DOHH2 (cell line): Measurements from ENCODE around the gene FOXN3.

Experiments
- H3F3A ChIP-seq: fragments of 200-600 bp; sonication (generic), shearing (Covaris generic); 2 replicates; pipeline ENCODE4 v1.6.0; 2016; ENCODE audit warnings: antibody characterized with exemption, mild to moderate bottlenecking; ENCODE audit not compliant: control insufficient read depth, insufficient read depth
- H3K27ac ChIP-seq: fragments of 200-600 bp; sonication (generic); 2 replicates; pipeline ENCODE4 v1.5.1; 2014; ENCODE audit warnings: low read depth, mild to moderate bottlenecking, low read length, moderate library complexity
- H3K27me3 ChIP-seq: fragments of 200-600 bp; sonication (generic); 2 replicates; pipeline ENCODE4 v1.6.1; 2014; ENCODE audit warnings: mild to moderate bottlenecking, low read length, mixed read lengths; ENCODE audit not compliant: control insufficient read depth
- H3K36me3 ChIP-seq: fragments of 200-600 bp; sonication (generic); 2 replicates; pipeline ENCODE4 v1.6.1; 2014; ENCODE audit warnings: mild to moderate bottlenecking, low read length, moderate library complexity, mixed read lengths; ENCODE audit not compliant: control insufficient read depth
- H3K4me1 ChIP-seq: fragments of 200-600 bp; sonication (generic); 2 replicates; pipeline ENCODE4 v1.6.1; 2014; ENCODE audit warnings: mild to moderate bottlenecking, low read length, mixed read lengths; ENCODE audit not compliant: control insufficient read depth
- H3K4me2 ChIP-seq: fragments of 200-600 bp; sonication (generic); 2 replicates; pipeline ENCODE4 v1.6.0; 2014; ENCODE audit warnings: mild to moderate bottlenecking, low read length, moderate library complexity
- H3K4me3 ChIP-seq: fragments of 200-600 bp; sonication (generic); 2 replicates; pipeline ENCODE4 v1.5.1; 2014; ENCODE audit warnings: mild to moderate bottlenecking, low read length, mixed read lengths
- H3K79me2 ChIP-seq: fragments of 200-600 bp; sonication (generic); 2 replicates; pipeline ENCODE4 v1.6.1; 2014; ENCODE audit warnings: mild to moderate bottlenecking, low read length, mixed read lengths; ENCODE audit not compliant: control insufficient read depth
- H3K9me2 ChIP-seq: fragments of 200-600 bp; sonication (generic); replicated peaks from 2 replicates; pipeline ENCODE4 v1.6.1; 2014; ENCODE audit warnings: mild to moderate bottlenecking, low read length, mixed read lengths; ENCODE audit not compliant: control insufficient read depth
- H3K9me3 ChIP-seq: fragments of 200-600 bp; sonication (generic); 2 replicates; pipeline ENCODE4 v1.6.1; 2014; ENCODE audit warnings: antibody characterized with exemption, low read length, mixed read lengths; ENCODE audit not compliant: control insufficient read depth, insufficient read depth
- H4K20me1 ChIP-seq: fragments of 200-600 bp; sonication (generic); 2 replicates; pipeline ENCODE4 v1.6.0; 2014; ENCODE audit warnings: low read depth, mild to moderate bottlenecking, antibody characterized with exemption, low read length, moderate library complexity; ENCODE audit not compliant: control insufficient read depth, insufficient read depth
- CTCF ChIP-seq: fragments of 200-600 bp; sonication (generic); IDR thresholded peaks from one replicate; pipeline ENCODE4 v1.5.1; 2014; ENCODE audit warnings: antibody characterized with exemption, mild to moderate bottlenecking, low read depth, low read length; ENCODE audit not compliant: poor library complexity, severe bottlenecking
- EZH2phosphoT487 ChIP-seq: fragments of 200-600 bp; sonication (generic); IDR thresholded peaks from 2 replicates; pipeline ENCODE4 v1.6.1; 2017; ENCODE audit warnings: borderline replicate concordance, mild to moderate bottlenecking, antibody characterized with exemption, low read length, moderate library complexity, mixed read lengths

Gene FOXN3

DNA sequence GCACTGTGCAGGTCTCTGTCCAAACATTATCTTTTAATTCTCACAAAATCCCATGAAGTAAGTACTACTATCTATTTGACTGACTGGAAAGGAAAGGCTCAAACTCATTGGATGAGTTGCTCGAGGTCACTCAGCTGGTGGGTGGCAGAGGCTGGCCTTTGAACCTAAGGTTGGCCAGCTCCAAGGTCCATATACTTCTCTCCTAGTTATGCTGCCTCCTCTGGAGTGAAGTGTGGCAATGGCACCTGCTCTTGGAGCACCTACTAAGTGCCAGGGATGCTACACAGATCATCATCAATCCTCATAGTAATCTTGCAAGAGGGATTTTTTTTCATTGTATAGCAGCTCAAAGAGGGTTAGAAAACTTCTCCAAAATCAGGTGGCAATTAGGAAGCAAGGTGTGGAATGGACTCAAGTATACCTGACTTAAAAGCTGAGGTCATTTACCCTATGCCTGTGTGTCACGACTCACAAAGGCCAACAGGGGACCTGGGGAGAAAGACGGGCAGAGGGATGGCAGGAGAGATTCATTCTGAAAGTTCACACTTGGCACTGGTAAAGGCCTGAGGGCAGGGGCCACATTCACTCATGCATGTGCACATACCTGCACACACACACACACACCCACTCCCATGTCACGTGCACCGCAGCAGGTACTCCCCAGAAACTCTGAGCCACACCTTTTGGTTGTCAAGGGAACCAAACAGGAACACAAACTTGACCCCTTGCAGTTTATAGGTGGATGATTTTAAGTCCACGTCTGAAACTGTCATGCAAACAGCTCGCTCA lies 146.4 kb downstream of the FOXN3 start:
- no peaks in the 10 kb centered on the region for H3K27me3 ChIP-seq
- TF ChIP-seq EZH2phosphoT487 (no peak), CTCF (no peak)
- no peaks in the 10 kb centered on the region for H4K20me1 ChIP-seq
- H3K36me3 ChIP-seq: no peaks in the 10 kb centered on the region
- H3K79me2 ChIP-seq: no peaks in the 10 kb centered on the region
- peaks cover 27% of the 10 kb centered on the region for H3K4me1 ChIP-seq
- no peak overlapping the region for H3K27ac ChIP-seq
- H3K4me2 ChIP-seq: no peak overlapping the region
- no peaks in the 10 kb centered on the region for H3K9me2 ChIP-seq
- H3K9me3 ChIP-seq: no peaks in the 10 kb centered on the region
- no peak overlapping the region for H3K4me3 ChIP-seq
- no peaks in the 10 kb centered on the region for H3F3A ChIP-seq

DNA sequence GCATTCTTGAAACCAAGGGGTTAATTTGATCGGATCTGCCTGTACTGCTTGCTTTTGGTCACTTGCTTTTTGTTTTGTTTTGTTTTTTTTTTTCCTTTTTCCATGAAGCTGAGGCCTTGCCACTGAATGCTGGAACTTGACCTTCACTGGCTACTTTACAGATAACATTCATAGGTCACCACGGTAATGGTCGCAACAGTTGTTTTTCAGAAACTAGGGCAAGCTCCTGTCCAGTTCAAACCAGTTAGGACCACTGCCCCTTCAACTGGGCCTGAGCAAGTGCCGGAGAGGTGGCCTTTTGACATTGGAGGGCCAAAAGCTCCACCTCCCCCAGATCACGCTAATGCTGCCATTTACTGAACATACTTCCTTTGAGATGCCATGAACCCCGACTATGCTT lies 147.6 kb downstream of the FOXN3 start:
- no peaks in the 10 kb centered on the region for H4K20me1 ChIP-seq
- H3K79me2 ChIP-seq: no peaks in the 10 kb centered on the region
- no peak overlapping the region for H3K4me2 ChIP-seq
- TF ChIP-seq EZH2phosphoT487 (no peak), CTCF (no peak)
- H3K9me2 ChIP-seq: no peaks in the 10 kb centered on the region
- H3K4me3 ChIP-seq: no peak overlapping the region
- no peaks in the 10 kb centered on the region for H3K36me3 ChIP-seq
- H3K27ac ChIP-seq: no peak overlapping the region
- no peaks in the 10 kb centered on the region for H3K9me3 ChIP-seq
- no peaks in the 10 kb centered on the region for H3F3A ChIP-seq
- H3K27me3 ChIP-seq: no peaks in the 10 kb centered on the region
- H3K4me1 ChIP-seq: peaks cover 27% of the 10 kb centered on the region

- H3K9me2 ChIP-seq: no peaks in the 10 kb centered on the region
- H3F3A ChIP-seq: no peaks in the 10 kb centered on the region
- H3K36me3 ChIP-seq: no peaks in the 10 kb centered on the region
- H3K27me3 ChIP-seq: no peaks in the 10 kb centered on the region
- H3K9me3 ChIP-seq: no peaks in the 10 kb centered on the region
- H3K4me1 ChIP-seq: peaks cover 27% of the 10 kb centered on the region
- no peak overlapping the region for H3K27ac ChIP-seq
- no peak for TF ChIP-seq CTCF
- no peak for TF ChIP-seq EZH2phosphoT487
- H3K4me2 ChIP-seq: no peak overlapping the region
- H3K79me2 ChIP-seq: no peaks in the 10 kb centered on the region
- no peaks in the 10 kb centered on the region for H4K20me1 ChIP-seq
- H3K4me3 ChIP-seq: no peak overlapping the region
These were observed 148.5 kb downstream of the FOXN3 start for GRCh38 chr14:89268514-89268913.
